ENCODE results near the gene TOM1L2.

Gene TOM1L2

DNA sequence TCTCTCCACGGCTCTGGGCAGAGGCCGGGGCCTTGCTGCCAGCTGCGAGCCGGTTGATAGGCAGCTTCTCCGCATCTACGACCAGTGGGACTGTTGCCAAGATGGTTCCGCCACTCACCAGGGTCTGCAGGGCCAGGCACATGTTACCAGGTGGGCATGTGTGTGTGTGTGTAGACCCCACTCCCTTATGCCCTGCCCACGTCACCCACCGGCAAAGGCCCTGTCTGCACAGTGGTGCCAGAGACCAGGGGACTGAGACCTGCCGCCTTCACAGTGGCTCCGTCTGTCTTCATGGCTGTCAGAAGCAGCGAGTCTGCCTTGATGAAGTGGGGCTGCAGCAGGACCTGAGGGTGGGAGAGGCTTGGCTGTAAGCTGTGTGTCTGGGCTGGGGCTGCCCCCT is 153.1 kb downstream of the TOM1L2 start:
- Histone ChIP-seq H3K9me3 (no peaks in the 10 kb centered on the region), H3K27me3 (peaks cover 10% of the 10 kb centered on the region), H3K4me1 (ENCODE audit: control insufficient read depth in 1 of 2, insufficient read depth in 1 of 2, low read depth in 1 of 2, low read length in 1 of 2) (peaks cover 23 to 25% of the 10 kb centered on the region in 2 experiments), H3K4me3 (ENCODE audit: low read depth in 1 of 2, low read length in 1 of 2) (no peak overlapping the region), H3K36me3 (peaks cover 55% of the 10 kb centered on the region), H3K27ac (no peak overlapping the region)
- TF ChIP-seq, protein P1, sequence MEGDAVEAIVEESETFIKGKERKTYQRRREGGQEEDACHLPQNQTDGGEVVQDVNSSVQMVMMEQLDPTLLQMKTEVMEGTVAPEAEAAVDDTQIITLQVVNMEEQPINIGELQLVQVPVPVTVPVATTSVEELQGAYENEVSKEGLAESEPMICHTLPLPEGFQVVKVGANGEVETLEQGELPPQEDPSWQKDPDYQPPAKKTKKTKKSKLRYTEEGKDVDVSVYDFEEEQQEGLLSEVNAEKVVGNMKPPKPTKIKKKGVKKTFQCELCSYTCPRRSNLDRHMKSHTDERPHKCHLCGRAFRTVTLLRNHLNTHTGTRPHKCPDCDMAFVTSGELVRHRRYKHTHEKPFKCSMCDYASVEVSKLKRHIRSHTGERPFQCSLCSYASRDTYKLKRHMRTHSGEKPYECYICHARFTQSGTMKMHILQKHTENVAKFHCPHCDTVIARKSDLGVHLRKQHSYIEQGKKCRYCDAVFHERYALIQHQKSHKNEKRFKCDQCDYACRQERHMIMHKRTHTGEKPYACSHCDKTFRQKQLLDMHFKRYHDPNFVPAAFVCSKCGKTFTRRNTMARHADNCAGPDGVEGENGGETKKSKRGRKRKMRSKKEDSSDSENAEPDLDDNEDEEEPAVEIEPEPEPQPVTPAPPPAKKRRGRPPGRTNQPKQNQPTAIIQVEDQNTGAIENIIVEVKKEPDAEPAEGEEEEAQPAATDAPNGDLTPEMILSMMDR (IDR thresholded peaks at IDR 0.05): no peak

GRCh38 chr17:17818088-17818526 is 154.1 kb downstream of the TOM1L2 start:
- H3K36me3 ChIP-seq: peaks cover 65% of the 10 kb centered on the region
- peaks cover 15 to 19% of the 10 kb centered on the region in 2 experiments for H3K4me1 ChIP-seq (ENCODE audit: control insufficient read depth in 1 of 2, insufficient read depth in 1 of 2, low read depth in 1 of 2, low read length in 1 of 2)

DNA sequence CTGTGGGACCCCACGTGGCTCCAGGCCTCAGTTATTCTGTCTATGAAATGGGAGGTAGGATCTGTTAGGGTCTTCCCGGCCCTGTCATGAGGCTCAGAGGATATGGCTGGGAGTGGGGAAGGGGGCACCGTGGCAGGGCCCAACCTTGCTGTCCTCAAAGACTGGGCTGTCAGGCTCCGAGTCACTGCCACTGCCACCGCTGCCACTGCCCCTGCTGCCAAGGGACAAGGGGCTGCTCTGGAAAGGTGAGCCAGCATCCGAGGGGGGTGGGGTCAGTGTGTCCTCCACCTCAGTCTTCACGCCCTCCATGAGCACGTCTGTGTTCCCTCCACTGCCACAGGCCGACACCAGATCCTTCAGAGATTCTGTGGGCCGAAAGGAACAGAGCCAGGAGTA is 154.7 kb downstream of the TOM1L2 start:
- TF ChIP-seq, protein P1 (IDR thresholded peaks at IDR 0.05): no peak
- Histone ChIP-seq H3K9me3 (no peaks in the 10 kb centered on the region), H3K4me3 (ENCODE audit: low read depth in 1 of 2, low read length in 1 of 2) (no peak overlapping the region), H3K36me3 (peaks cover 71% of the 10 kb centered on the region), H3K27ac (no peak overlapping the region), H3K4me1 (ENCODE audit: control insufficient read depth in 1 of 2, insufficient read depth in 1 of 2, low read depth in 1 of 2, low read length in 1 of 2) (peaks cover 9 to 13% of the 10 kb centered on the region in 2 experiments), H3K27me3 (peaks cover 2% of the 10 kb centered on the region)

More at GRCh38 chr17:17818088-17818526, 154.1 kb downstream of the TOM1L2 start:
- TF ChIP-seq, protein P1 (IDR thresholded peaks at IDR 0.05): no peak
- peaks cover 8% of the 10 kb centered on the region for H3K27me3 ChIP-seq
- no peak overlapping the region for H3K4me3 ChIP-seq (ENCODE audit: low read depth in 1 of 2, low read length in 1 of 2)
- H3K27ac ChIP-seq: no peak overlapping the region
- no peaks in the 10 kb centered on the region for H3K9me3 ChIP-seq

DNA sequence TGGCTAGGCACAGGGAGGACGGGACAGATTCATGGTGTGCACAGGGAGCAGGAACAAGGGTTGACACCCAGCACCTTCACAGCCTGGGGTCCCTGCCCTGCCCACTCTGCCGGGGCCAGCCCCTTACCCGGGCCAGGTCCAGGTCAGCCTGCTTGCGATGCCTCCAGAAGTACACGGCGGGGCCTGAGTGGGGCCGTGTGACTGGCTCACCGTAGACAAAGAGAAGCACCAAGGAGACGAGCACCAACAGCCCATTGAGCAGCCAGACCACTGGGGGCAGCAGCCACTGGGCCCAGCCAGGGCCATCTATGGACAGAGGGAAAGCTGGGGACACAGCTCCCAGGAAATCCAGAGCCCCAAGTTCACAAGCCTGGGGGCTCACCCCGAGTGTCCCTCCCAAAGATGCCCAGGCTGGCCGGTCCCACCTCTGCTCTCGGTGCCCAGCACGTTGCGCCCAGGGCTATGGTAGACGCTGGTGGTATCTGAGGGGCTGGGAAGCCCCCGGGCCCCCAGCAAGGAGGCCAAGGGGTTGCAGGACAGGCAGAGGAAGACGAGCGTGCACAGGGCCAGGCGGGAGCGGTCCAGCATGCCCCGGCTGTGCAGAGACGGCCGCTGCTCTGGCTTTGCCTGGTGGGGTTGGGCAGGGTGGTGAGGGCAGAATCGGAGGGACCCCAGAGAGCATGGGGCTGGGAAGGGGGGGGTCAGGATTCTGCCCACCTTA is 155.2 kb downstream of the TOM1L2 start:
- TF ChIP-seq, protein P1 (IDR thresholded peaks at IDR 0.05): no peak
- no peak overlapping the region for H3K4me3 ChIP-seq (ENCODE audit: low read depth in 1 of 2, low read length in 1 of 2)
- peaks cover 74% of the 10 kb centered on the region for H3K36me3 ChIP-seq
- H3K27ac ChIP-seq: no peak overlapping the region
- H3K27me3 ChIP-seq: no peaks in the 10 kb centered on the region
- H3K9me3 ChIP-seq: no peaks in the 10 kb centered on the region
- H3K4me1 ChIP-seq (ENCODE audit: control insufficient read depth in 1 of 2, insufficient read depth in 1 of 2, low read depth in 1 of 2, low read length in 1 of 2): peaks cover 8 to 10% of the 10 kb centered on the region in 2 experiments

GRCh38 chr17:17816240-17816814 is 155.9 kb downstream of the TOM1L2 start:
- TF ChIP-seq, protein P1 (IDR thresholded peaks at IDR 0.05): no peak
- Histone ChIP-seq H3K9me3 (no peaks in the 10 kb centered on the region), H3K36me3 (peaks cover 78% of the 10 kb centered on the region), H3K27ac (no peak overlapping the region), H3K4me1 (ENCODE audit: control insufficient read depth in 1 of 2, insufficient read depth in 1 of 2, low read depth in 1 of 2, low read length in 1 of 2) (peaks cover 8 to 10% of the 10 kb centered on the region in 2 experiments), H3K4me3 (ENCODE audit: low read depth in 1 of 2, low read length in 1 of 2) (no peak overlapping the region), H3K27me3 (no peaks in the 10 kb centered on the region)
